SKM-1 treated with dmso at 0.1 percent for 144 hours (cell line): ENCODE results near the gene PACSIN2.

Experiments
- DNase-seq: peaks from one replicate; lab custom pipeline; 2025; ENCODE audit not compliant: unreplicated experiment; lab: John Stamatoyannopoulos, UW

The PACSIN2 gene

GRCh38 chr22:42831712-42832111 is 183.2 kb downstream of the PACSIN2 start:
- DNase-seq, result no peak

GRCh38 chr22:42830161-42830560 is 184.8 kb downstream of the PACSIN2 start:
- no peak for DNase-seq

- no peak for DNase-seq
These were observed 185.6 kb downstream of the PACSIN2 start for GRCh38 chr22:42829302-42829701.

GRCh38 chr22:42825796-42826195 is 189.2 kb downstream of the PACSIN2 start:
- DNase-seq, result no peak

- no peak for DNase-seq
These were observed 193.6 kb downstream of the PACSIN2 start for GRCh38 chr22:42821386-42821785.

- DNase-seq, result peak; percentile 37
These were observed 194.7 kb downstream of the PACSIN2 start for GRCh38 chr22:42820045-42820763.
